GM18951 (cell line): ENCODE measurements around the gene MUC6.

Source experiments
- POLR2A ChIP-seq: IDR thresholded peaks from 4 replicates; pipeline ENCODE4 v1.6.1; 2011; ENCODE audit warnings: mild to moderate bottlenecking; ENCODE audit not compliant: insufficient read length, insufficient read depth; ENCODE audit errors: extremely low read depth
- in situ Hi-C: fragments of 300-500 bp; cut with MboI; formaldehyde crosslinking; loops from one replicate; pipeline ENCODE4 v1.12.0; 2022; ENCODE audit warnings: low sequenced_read_pairs, mixed read lengths, inconsistent platforms; ENCODE audit not compliant: unreplicated experiment

Gene MUC6

DNA sequence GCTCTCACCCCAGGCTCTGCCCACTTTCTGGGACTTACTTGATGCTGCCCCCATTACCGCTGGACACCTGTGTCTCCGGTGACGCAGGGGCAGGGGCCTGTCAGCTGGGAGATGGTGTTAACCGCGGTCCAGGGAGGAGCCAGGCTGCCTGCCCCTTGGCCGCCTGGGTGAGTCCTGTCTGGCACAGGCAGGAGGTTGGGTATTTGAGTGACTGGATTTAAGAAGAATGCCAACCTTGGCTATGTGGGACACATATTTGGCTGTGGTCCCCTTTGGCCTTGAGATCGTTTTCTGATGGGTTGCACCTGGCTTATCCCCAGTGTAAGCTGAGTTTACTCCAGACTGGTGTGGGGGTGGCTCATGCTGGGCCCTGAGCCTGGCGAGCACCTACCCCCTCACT is 2.5 kb downstream of the MUC6 start:
- TF ChIP-seq POLR2A = no peak
- in situ Hi-C loops = loop anchor here (25.0 kb wide), 1 partner anchor 147 kb away; no protein-coding TSS in a partner anchor

DNA sequence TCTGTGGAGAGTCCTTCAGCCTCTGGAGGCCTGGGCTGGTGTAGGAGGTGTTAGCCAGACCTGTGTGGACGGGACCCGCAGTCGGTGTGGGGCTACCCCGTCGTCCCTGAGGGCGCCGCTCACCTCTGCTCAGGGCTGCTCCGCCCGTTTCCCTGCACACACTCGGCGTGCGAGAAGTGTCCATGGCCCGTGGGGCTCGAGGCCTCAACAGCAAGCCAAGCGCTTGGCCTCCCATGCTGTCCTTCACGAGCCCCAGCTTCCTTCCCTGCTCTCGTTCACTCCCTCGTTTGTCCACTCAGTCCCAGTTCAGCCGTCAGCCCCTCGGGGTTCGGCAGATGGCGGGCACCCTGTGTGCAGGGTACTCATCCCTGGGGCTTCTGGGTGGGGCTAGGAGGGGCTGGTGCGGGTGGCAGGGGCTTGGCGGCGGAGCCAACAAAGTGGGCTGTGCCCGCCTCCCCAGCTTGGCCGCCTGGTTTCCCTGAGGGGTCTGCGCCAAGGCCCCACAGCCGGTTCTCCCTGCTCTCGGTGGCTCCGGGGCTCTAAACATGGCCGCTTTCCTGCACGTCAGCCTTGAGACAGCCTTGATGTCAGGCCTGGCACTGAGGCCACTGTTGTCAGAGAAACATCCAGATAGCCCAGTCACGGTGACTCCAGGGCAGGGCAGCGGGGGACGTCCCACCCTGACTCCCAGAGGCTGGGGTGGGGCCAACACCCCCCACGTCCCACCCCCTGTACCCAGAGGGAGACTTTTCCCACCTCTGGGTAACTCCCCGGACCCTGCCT is 3.3 kb downstream of the MUC6 start:
- TF ChIP-seq POLR2A = no peak
- in situ Hi-C loops = loop anchor here (25.0 kb wide), 1 partner anchor 146 kb away; no protein-coding TSS in a partner anchor

DNA sequence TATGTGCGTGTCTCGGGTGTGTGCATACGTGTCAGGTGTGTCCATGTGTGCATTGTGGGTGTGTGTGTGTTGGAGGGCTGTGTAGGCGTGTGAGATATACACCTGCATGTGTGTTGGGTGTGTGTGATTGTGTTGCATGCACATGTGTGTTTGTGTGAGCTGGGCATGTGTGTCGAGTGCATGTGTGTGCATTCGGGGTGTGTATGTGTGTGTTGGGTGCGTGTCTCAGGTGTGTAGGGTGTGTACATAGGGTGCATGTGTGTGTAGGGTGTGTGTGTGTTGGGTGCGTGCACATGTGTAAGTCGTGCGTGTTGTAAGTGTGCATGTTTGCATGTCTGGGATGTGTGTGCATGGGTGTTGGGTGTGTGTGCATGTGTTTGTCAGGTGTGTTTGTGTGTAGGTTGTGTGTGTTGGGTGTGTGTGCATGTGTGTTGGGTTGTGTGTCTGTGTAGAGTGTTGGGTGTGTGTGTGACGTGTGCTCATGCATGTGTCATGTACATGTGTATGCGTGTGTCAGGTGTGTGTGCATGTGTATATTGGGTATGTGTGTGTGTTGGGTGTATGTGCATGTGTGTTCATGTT is 4.1 kb downstream of the MUC6 start:
- in situ Hi-C loops = loop anchor here (25.0 kb wide), 1 partner anchor 145 kb away; no protein-coding TSS in a partner anchor
- no peak for TF ChIP-seq POLR2A

DNA sequence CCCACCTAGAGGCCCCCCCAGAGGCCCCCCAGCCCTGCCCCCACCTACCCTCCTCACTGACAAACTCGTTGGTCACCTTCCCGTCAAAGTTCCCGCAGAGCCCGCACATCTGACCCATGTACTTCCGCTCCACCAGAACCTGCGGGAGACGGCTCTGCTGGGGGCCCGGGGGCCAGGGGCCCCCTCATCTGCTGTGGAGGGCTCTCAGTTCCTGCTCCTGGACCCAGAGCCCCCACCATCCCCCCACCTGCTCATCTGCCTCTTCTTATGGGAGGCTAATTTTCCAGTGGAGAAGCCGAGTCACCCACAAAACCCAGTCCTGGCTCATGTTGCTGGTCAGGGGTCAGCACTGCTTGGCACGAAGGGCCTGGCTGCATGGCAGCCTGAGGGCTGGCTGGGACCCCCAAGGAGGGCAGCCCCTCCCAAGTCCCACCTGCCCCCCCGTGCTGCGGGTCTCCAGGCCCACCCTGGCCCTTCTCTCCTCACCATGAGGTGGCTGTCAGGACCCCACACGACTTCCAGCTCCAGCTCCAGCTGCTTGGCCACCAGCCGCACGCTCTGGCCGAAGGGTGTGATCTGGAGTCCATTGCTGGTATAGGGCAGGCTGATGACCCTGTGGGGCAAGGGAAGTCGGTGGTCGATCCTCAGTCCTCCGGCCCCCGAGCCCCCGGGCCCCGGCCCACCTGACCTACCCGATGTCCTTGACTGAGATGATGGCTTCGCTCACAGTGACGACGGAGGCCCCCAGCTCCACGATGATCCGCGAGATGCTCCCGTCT is 5.2 kb downstream of the MUC6 start:
- in situ Hi-C loops = loop anchor here (25.0 kb wide), 1 partner anchor 144 kb away; no protein-coding TSS in a partner anchor
- TF ChIP-seq POLR2A = no peak

DNA sequence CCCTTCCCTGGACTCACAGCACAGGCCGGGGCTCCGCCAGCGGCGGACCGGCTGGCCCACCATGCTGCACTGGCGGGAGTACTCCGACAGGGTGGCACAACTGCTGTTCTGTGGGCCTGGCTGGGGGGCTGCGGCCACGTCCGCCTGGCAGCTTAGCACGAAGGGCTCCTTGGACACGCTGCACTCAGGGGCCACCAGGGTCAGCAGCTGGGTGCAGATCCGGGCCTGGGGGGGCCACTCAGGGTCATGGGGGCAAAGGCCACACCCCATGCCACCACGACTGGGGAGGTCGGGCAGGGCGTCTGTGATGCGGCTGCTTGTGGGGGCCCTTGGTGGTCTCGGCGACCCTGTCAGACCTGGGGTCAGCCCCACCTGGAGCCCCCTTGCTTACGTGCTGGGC is 6.0 kb downstream of the MUC6 start:
- no peak for TF ChIP-seq POLR2A
- in situ Hi-C loops = loop anchor here (25.0 kb wide), 1 partner anchor 143 kb away; no protein-coding TSS in a partner anchor

DNA sequence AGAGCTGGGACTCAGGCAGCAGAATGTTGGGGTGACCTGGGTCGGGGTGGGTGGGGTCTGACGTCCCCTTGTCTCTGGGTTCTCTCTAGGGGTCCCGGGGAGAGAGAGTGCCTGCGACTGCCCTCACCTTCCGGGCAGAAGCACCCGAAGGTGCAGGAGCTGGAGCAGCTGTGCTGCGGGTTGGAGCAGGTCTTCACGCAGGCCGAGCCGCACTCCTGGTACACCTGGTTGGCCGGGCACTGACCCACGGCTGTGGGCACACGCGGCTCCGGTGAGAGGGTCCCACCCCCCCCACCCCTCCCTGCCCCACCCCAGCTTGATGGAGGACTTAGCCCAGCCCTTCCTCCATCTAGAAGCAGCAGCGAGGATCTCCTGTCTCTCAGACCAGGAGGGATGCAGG is 6.4 kb downstream of the MUC6 start:
- no peak for TF ChIP-seq POLR2A
- in situ Hi-C loops = loop anchor here (25.0 kb wide), 1 partner anchor 143 kb away; no protein-coding TSS in a partner anchor

DNA sequence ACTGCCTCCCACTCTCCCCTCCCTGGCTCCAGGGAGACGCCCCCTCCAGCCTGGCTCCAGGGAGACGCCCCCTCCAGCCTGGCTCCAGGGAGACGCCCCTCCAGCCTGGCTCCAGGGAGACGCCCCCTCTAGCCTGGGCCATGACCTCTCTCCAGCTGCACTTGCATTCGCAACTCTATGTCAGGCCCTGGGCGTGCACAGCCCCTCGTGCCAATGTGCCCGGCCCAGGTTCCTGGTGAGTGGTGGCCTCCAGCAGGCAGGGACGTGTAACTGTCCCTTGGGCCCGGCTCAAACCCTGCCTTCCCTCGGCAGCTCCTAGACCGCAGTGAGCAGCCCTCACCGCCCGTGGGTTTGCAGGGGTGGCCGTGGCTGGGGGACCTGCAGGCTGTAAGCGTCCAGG is 6.9 kb downstream of the MUC6 start:
- in situ Hi-C loops = loop anchor here (25.0 kb wide), 1 partner anchor 142 kb away; no protein-coding TSS in a partner anchor

DNA sequence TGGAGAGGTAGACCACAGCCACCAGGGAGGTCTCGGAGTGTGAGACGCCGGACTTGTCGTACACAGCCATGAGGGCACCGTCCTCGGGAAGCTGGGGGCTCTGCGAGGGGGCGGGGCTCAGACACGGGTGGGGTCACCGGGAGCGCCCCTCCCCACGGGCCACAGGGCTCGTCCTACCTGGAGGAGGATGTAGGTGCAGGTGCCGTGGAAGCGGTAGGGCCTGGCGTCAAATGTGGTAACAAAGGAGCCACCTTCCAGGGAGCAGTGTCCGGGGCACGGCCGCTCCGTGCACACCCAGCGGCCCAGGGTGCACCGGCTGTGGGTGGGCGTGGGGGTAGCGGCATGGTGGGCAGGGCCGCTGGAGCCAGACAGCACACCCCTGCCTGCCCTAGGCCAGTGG is 7.5 kb downstream of the MUC6 start:
- in situ Hi-C loops = loop anchor here (25.0 kb wide), 1 partner anchor 142 kb away; no protein-coding TSS in a partner anchor
- no peak for TF ChIP-seq POLR2A

More for the DNA sequence above, 6.9 kb downstream of the MUC6 start:
- TF ChIP-seq POLR2A = no peak

DNA sequence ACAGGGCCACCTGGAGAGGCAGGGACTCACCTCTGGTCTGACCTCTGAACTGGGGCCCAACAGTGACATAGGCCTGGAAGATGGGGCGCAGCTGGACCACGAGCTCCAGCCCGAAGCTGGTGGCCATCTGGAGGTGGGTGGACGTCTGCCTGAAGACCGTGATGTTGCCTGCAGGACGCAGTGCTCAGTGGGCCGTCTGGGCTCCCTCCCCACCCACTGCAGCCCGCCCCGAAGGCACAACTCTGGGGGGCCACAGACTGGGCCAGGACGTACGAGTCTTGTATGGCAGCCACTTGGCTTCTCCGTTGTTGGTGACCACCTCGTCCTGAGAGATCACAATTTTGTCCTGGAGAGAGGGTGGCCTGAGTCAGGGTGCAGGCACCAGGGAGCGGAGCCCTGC is 7.9 kb downstream of the MUC6 start:
- in situ Hi-C loops = loop anchor here (25.0 kb wide), 1 partner anchor 141 kb away; no protein-coding TSS in a partner anchor
- TF ChIP-seq POLR2A = no peak

DNA sequence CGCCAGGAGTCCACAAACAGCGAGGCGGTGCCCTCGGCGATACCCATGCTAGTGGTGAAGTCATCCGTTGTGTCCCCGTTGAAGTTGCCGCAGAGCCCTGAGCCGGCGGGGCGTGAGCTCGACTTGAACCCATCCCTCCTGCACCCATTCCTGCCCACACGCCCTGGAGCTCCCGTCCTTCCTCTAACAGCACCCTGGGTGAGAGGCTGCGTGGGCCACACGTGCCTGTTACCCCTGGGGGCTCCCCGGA is 8.3 kb downstream of the MUC6 start:
- no peak for TF ChIP-seq POLR2A
- in situ Hi-C loops = loop anchor here (25.0 kb wide), 1 partner anchor 141 kb away; no protein-coding TSS in a partner anchor

DNA sequence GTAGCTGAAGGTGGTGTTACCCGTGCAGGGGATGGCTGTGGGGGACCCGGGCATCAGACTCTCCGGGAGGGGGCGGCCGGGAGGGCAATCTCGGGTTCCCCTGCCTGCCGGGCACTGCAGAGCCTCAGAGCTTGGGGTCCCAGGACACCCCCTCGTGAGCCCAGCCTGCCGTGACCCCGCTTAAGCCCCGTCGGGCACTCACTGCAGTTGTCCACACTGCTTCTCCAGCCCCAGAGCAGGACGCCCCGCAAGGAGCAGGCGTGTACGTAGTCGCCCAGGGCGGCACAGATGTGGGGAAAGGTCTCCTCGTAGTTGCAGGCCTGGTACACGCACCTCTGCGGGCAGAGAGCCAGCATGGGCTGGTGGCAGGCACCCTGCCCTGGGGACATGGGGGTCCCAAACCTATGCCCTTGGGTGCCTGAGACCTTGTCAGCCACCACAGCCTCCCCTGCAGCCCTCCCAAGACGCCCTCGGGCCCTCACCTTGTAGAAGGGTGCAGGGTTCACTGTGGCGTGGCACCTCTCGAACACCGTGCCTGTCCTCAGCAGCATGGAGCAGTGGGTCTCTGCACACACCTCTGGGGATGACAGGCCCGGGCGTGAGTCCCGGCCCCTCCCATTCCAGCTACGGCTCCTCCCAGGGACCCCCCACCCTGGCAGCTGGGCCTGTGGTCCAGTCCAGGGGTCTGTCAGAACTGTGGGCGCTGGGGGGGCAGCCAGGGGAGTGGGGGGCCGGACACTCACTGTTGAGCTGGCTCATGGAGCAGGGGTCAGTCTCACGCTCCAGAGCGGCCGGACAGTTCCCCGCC is 8.8 kb downstream of the MUC6 start:
- in situ Hi-C loops = loop anchor here (25.0 kb wide), 1 partner anchor 140 kb away; no protein-coding TSS in a partner anchor
- TF ChIP-seq POLR2A = no peak
